Nephron progenitor cell (in vitro differentiated cells): ENCODE measurements around the gene SHROOM3.

Experiments
- DNase-seq: peaks from one replicate; pipeline ENCODE4 v3.0.0; 2021
- H3K27ac Mint-ChIP-seq: 2 replicates; pipeline ENCODE4 v1.8.0; 2021; ENCODE audit warnings: mild to moderate bottlenecking, moderate library complexity, mixed read lengths
- H3K27me3 Mint-ChIP-seq: 2 replicates; pipeline ENCODE4 v1.8.0; 2021; ENCODE audit warnings: mild to moderate bottlenecking, low read depth, mixed read lengths; ENCODE audit not compliant: poor library complexity
- H3K36me3 Mint-ChIP-seq: 2 replicates; pipeline ENCODE4 v1.8.0; 2021; ENCODE audit warnings: low read depth, mixed read lengths
- H3K4me1 Mint-ChIP-seq: 2 replicates; pipeline ENCODE4 v1.8.0; 2021; ENCODE audit warnings: mixed read lengths
- H3K4me3 Mint-ChIP-seq: 2 replicates; pipeline ENCODE4 v1.8.0; 2021; ENCODE audit warnings: mild to moderate bottlenecking, moderate library complexity, mixed read lengths
- H3K9me3 Mint-ChIP-seq: 2 replicates; pipeline ENCODE4 v1.8.0; 2021; ENCODE audit warnings: mild to moderate bottlenecking, moderate library complexity, mixed read lengths
- CTCF ChIP-seq: fragments of 200-600 bp; sonication (generic); IDR thresholded peaks from 2 replicates; pipeline ENCODE4 v1.5.0; 2021; ENCODE audit warnings: antibody characterized with exemption

SHROOM3 gene

GRCh38 chr4:76654791-76655190, 219.8 kb downstream of the SHROOM3 start:
- Mint-ChIP-seq H3K4me3 (no peak overlapping the region), H3K4me1 (peaks cover 26% of the 10 kb centered on the region), H3K27ac (no peak overlapping the region), H3K36me3 (peaks cover 4% of the 10 kb centered on the region), H3K9me3 (peaks cover 4% of the 10 kb centered on the region), H3K27me3 (peaks cover 8% of the 10 kb centered on the region)
- no peak for TF ChIP-seq CTCF
- no peak for DNase-seq

- Mint-ChIP-seq H3K4me3 (no peak overlapping the region), H3K27me3 (peaks cover 5% of the 10 kb centered on the region), H3K27ac (no peak overlapping the region), H3K9me3 (no peaks in the 10 kb centered on the region), H3K36me3 (peaks cover 3% of the 10 kb centered on the region), H3K4me1 (peaks cover 26% of the 10 kb centered on the region)
- DNase-seq: no peak
- TF ChIP-seq CTCF: no peak
These were observed 220.8 kb downstream of the SHROOM3 start for GRCh38 chr4:76655566-76656479.

- Mint-ChIP-seq H3K4me3 (no peak overlapping the region), H3K27ac (peak overlapping the region; percentile 67), H3K4me1 (peaks cover 18% of the 10 kb centered on the region), H3K27me3 (peaks cover 8% of the 10 kb centered on the region), H3K9me3 (no peaks in the 10 kb centered on the region), H3K36me3 (peaks cover 8% of the 10 kb centered on the region)
- TF ChIP-seq CTCF: no peak
- no peak for DNase-seq
These were observed 222.4 kb downstream of the SHROOM3 start for GRCh38 chr4:76657443-76657842.

- no peak overlapping the region for H3K27ac Mint-ChIP-seq
- H3K4me3 Mint-ChIP-seq: no peak overlapping the region
- DNase-seq: no peak
- TF ChIP-seq CTCF: no peak
- H3K27me3 Mint-ChIP-seq: peaks cover 8% of the 10 kb centered on the region
- H3K9me3 Mint-ChIP-seq: no peaks in the 10 kb centered on the region
- H3K36me3 Mint-ChIP-seq: peaks cover 9% of the 10 kb centered on the region
- H3K4me1 Mint-ChIP-seq: peaks cover 18% of the 10 kb centered on the region
These were observed 223.4 kb downstream of the SHROOM3 start for GRCh38 chr4:76658231-76659102.

- TF ChIP-seq CTCF: no peak
- no peak for DNase-seq
- Mint-ChIP-seq H3K9me3 (no peaks in the 10 kb centered on the region), H3K27me3 (peaks cover 8% of the 10 kb centered on the region), H3K4me1 (peaks cover 13% of the 10 kb centered on the region), H3K4me3 (no peak overlapping the region), H3K36me3 (peaks cover 9% of the 10 kb centered on the region), H3K27ac (no peak overlapping the region)
These were observed 224.1 kb downstream of the SHROOM3 start for GRCh38 chr4:76659103-76659490.
